ENCODE measurements around the gene NTRK2.

NTRK2 gene

DNA sequence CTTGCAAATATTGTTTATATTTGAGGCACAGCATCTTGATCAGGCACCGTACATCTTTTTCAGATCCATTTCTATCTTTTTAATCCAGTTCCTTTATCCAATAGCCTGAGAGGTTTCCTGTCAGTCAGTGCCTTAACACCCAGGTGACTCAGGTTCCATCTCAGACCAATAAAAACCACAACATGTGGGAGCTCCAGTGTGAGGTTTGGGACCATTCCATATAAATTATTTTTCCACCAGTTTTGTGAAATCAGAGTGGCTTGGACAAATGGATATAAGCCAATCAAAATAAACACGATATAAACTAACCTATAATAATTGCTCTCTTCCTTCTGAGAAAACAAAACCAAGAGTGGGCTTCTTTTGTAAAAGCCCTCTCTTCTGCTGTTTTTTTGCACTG lies 351.3 kb downstream of the NTRK2 start:
- Histone ChIP-seq H2AFZ (ENCODE audit: low read length) (no peak overlapping the region), H3K36me3 (ENCODE audit: insufficient read depth, low read length) (no peaks in the 10 kb centered on the region), H3K4me1 (ENCODE audit: insufficient read depth, low read length, poor library complexity, severe bottlenecking) (no peaks in the 10 kb centered on the region), H3K4me3 (ENCODE audit: low read length, poor library complexity, severe bottlenecking) (no peak overlapping the region), H3K4me2 (ENCODE audit: low read depth, low read length, poor library complexity, severe bottlenecking) (no peak overlapping the region), H3K79me2 (ENCODE audit: insufficient read depth, low read length) (no peaks in the 10 kb centered on the region), H3K9ac (ENCODE audit: low read depth, low read length, poor library complexity, severe bottlenecking) (no peak overlapping the region), H3F3A (ENCODE audit: low read depth) (no peaks in the 10 kb centered on the region), H3K9me3 (ENCODE audit: insufficient read depth, low read depth, low read length) (no peaks in the 10 kb centered on the region), H3K9me2 (replicated peaks; ENCODE audit: low read depth, low read length) (no peaks in the 10 kb centered on the region), H3K27me3 (ENCODE audit: insufficient read depth, low read length, poor library complexity, severe bottlenecking) (no peaks in the 10 kb centered on the region), H4K20me1 (ENCODE audit: insufficient read depth, low read length, poor library complexity, severe bottlenecking) (no peaks in the 10 kb centered on the region)
- TF ChIP-seq CTCF (conservative IDR thresholded peaks at IDR 0.05; ENCODE audit: low read length): no peak
- TF ChIP-seq EZH2phosphoT487 (IDR thresholded peaks at IDR 0.05; ENCODE audit: borderline replicate concordance): no peak

- Histone ChIP-seq H2AFZ (ENCODE audit: low read length) (no peak overlapping the region), H3F3A (ENCODE audit: low read depth) (no peaks in the 10 kb centered on the region), H3K9ac (ENCODE audit: low read depth, low read length, poor library complexity, severe bottlenecking) (no peak overlapping the region), H3K4me3 (ENCODE audit: low read length, poor library complexity, severe bottlenecking) (no peak overlapping the region), H3K36me3 (ENCODE audit: insufficient read depth, low read length) (no peaks in the 10 kb centered on the region), H3K79me2 (ENCODE audit: insufficient read depth, low read length) (no peaks in the 10 kb centered on the region), H4K20me1 (ENCODE audit: insufficient read depth, low read length, poor library complexity, severe bottlenecking) (no peaks in the 10 kb centered on the region), H3K27me3 (ENCODE audit: insufficient read depth, low read length, poor library complexity, severe bottlenecking) (no peaks in the 10 kb centered on the region), H3K4me2 (ENCODE audit: low read depth, low read length, poor library complexity, severe bottlenecking) (no peak overlapping the region), H3K9me3 (ENCODE audit: insufficient read depth, low read depth, low read length) (no peaks in the 10 kb centered on the region), H3K9me2 (replicated peaks; ENCODE audit: low read depth, low read length) (no peaks in the 10 kb centered on the region), H3K4me1 (ENCODE audit: insufficient read depth, low read length, poor library complexity, severe bottlenecking) (no peaks in the 10 kb centered on the region)
- TF ChIP-seq EZH2phosphoT487 (IDR thresholded peaks at IDR 0.05; ENCODE audit: borderline replicate concordance) (no peak), CTCF (conservative IDR thresholded peaks at IDR 0.05; ENCODE audit: low read length) (no peak)
Measured at GRCh38 chr9:85021686-85022085, 352.2 kb downstream of the NTRK2 start.

DNA sequence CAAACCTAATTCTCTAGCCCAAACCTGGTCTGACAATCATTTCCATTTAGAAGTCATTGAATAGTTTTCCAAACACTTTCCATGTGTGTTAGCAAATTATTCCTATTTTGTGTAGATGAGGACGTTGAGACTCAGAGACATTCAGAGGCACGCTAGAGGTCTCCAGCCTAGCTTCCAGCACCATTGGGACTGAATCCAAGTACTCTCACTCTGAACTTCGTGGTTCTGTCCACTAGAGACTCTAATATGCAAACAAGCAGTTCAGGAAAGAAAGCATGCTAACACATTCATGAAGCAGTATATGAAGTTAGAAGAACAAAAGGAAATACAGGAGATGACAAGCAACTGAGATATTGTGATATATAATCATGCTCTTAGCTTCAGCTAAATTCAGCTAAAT lies 354.8 kb downstream of the NTRK2 start:
- H3K9ac ChIP-seq (ENCODE audit: low read depth, low read length, poor library complexity, severe bottlenecking): no peak overlapping the region
- H2AFZ ChIP-seq (ENCODE audit: low read length): no peak overlapping the region
- no peaks in the 10 kb centered on the region for H3K9me2 ChIP-seq (replicated peaks; ENCODE audit: low read depth, low read length)
- no peaks in the 10 kb centered on the region for H3K27me3 ChIP-seq (ENCODE audit: insufficient read depth, low read length, poor library complexity, severe bottlenecking)
- no peak overlapping the region for H3K4me2 ChIP-seq (ENCODE audit: low read depth, low read length, poor library complexity, severe bottlenecking)
- TF ChIP-seq EZH2phosphoT487 (IDR thresholded peaks at IDR 0.05; ENCODE audit: borderline replicate concordance) (no peak), CTCF (conservative IDR thresholded peaks at IDR 0.05; ENCODE audit: low read length) (no peak)
- H3K79me2 ChIP-seq (ENCODE audit: insufficient read depth, low read length): no peaks in the 10 kb centered on the region
- no peaks in the 10 kb centered on the region for H3K4me1 ChIP-seq (ENCODE audit: insufficient read depth, low read length, poor library complexity, severe bottlenecking)
- H4K20me1 ChIP-seq (ENCODE audit: insufficient read depth, low read length, poor library complexity, severe bottlenecking): no peaks in the 10 kb centered on the region
- no peaks in the 10 kb centered on the region for H3K9me3 ChIP-seq (ENCODE audit: insufficient read depth, low read depth, low read length)
- H3K36me3 ChIP-seq (ENCODE audit: insufficient read depth, low read length): no peaks in the 10 kb centered on the region
- H3F3A ChIP-seq (ENCODE audit: low read depth): no peaks in the 10 kb centered on the region
- H3K4me3 ChIP-seq (ENCODE audit: low read length, poor library complexity, severe bottlenecking): no peak overlapping the region

Measured in Loucy (cell line).